ENCODE results near the gene SPAG9. TPM values are rescaled to one million over a fixed set of nuclear protein-coding genes. Genes with fewer than 3 reads are reported as not detected.

Gene SPAG9
- total and polyA plus RNA-seq, 2 of the 8 experiments (the other 6 are each of a cell fraction or from before 2014, with no cell fraction given) = 9.8 to 63.8 TPM

DNA sequence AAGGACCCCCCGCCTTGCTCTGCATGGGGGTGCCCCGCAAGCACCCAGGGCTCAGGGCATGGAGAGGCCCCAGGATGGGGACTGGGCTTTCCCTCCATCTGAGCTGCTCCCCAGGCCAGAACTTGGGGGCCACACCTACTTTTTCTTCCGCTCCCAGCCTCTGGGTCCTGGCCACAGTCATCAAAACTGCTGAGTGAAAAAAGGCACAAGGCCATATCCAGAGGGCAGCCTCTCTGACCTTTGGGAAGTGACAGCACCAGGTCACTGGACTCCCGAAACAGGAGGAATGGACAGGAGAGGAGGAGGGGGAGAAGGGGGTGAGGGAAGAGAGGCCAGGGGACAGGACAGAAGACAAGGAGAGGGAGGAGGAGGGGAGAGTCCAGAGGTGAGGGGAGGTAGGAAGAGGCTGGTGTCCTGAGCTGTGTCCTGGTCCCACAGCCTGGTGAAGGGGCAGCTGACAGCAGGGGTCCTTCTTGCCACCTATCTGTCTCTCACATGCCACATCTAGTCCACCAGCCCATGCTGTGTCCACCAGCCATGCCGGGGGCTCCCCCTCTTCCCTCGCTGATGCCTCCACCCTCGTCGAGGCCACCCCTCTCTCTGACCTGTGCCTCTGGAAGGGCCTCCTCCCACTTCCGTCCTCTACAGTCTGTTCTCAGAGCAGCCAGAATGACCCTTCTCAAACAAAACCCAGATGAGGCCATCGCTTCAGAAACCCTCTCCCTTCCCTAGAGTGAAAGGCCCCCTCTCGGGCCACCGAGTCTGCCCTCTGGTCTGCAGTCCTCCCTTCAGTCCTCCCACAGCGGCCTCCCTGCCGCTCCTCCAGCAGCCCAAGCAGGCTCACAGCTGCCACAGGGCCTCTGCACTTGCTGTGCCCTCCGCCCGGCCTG is 180.6 kb downstream of the SPAG9 start:
- H3K4ac ChIP-seq (replicated peaks; ENCODE audit: insufficient read length, low read depth, low read length) = no peak overlapping the region
- no peak overlapping the region for H3K9ac ChIP-seq (replicated peaks in 1 of 4; ENCODE audit: extremely low read depth in 1 of 4, low read depth in 3 of 4, low read length in 3 of 4)
- H2BK12ac ChIP-seq (ENCODE audit: low read depth, low read length) = peak overlapping the region; percentile 50; the same call in 1 of the 2 replicates
- no peak for FAIRE-seq
- ChIA-PET POLR2A (ENCODE audit: partially characterized antibody) (interaction anchor here (0.5 to 21.0 kb wide), 2 partner anchors 77 to 152 kb away, joined by 3 to 308 read pairs; partner anchors contain the start of gene TOB1), CTCF (ENCODE audit: partially characterized antibody) (interaction anchor here (0.6 to 21.7 kb wide), 6 partner anchors 10 to 157 kb away, joined by 3 to 735 read pairs (median 6); partner anchors contain the start of gene TOB1)
- no peak overlapping the region for H3K27ac ChIP-seq (ENCODE audit: low read depth, low read length)
- no peak overlapping the region for H4K91ac ChIP-seq (replicated peaks; ENCODE audit: insufficient read length, low read length)
- no peaks in the 10 kb centered on the region for H3K79me2 ChIP-seq (ENCODE audit: control insufficient read depth in 1 of 2, insufficient read depth in 2 of 2, low read length in 2 of 2)
- no peak overlapping the region for H3K4me2 ChIP-seq (ENCODE audit: insufficient read depth in 1 of 2, low read depth in 2 of 2, low read length in 2 of 2)
- H3K9me3 ChIP-seq (ENCODE audit: insufficient read depth in 2 of 2, low read depth in 1 of 2, low read length in 1 of 2) = no peaks in the 10 kb centered on the region
- H3K18ac ChIP-seq (ENCODE audit: extremely low read depth, low read length) = no peak overlapping the region
- H3K56ac ChIP-seq (replicated peaks; ENCODE audit: insufficient read length, low read depth, low read length) = no peak overlapping the region
- H3K4me1 ChIP-seq (replicated peaks in 1 of 4; ENCODE audit: control insufficient read depth in 3 of 4, insufficient read depth in 4 of 4, low read length in 3 of 4) = peaks cover 0 to 9% (median 8%) of the 10 kb centered on the region in 4 experiments; a peak in 5 of 7 replicates
- H2BK15ac ChIP-seq (ENCODE audit: low read length) = no peak overlapping the region
- no peak overlapping the region for H2BK5ac ChIP-seq (ENCODE audit: low read depth, low read length)
- H2BK120ac ChIP-seq (replicated peaks; ENCODE audit: low read depth, low read length) = no peak overlapping the region
- H3K36me3 ChIP-seq (ENCODE audit: control insufficient read depth in 2 of 4, insufficient read depth in 4 of 4, low read length in 3 of 4) = no peaks in the 10 kb centered on the region
- WGBS, 2 experiments (ENCODE audit: extremely low coverage in 1 of 2, insufficient coverage in 1 of 2, insufficient read length in 1 of 2, insufficient replicate concordance in 2 of 2, low coverage in 1 of 2, low lambda C conversion rate in 2 of 2, missing lambda C conversion rate in 1 of 2) = 81% methylated on average over 16 of the region's 16 CpGs; no CpG with 5 or more reads in 1 of the 2 experiments
- no peak overlapping the region for H2BK20ac ChIP-seq (ENCODE audit: low read length)
- H2AK5ac ChIP-seq (ENCODE audit: low read depth, low read length) = no peak overlapping the region; the same call in 1 of the 2 replicates
- H3K79me1 ChIP-seq (ENCODE audit: low read depth, low read length) = no peaks in the 10 kb centered on the region
- H4K20me1 ChIP-seq (replicated peaks in 1 of 2; ENCODE audit: control insufficient read depth in 1 of 2, insufficient read depth in 2 of 2, low read length in 2 of 2) = peaks cover 0 to 1% of the 10 kb centered on the region in 2 experiments
- H4K5ac ChIP-seq (ENCODE audit: insufficient read length, low read depth, low read length) = no peak overlapping the region
- no peak overlapping the region for H2AFZ ChIP-seq (ENCODE audit: low read length)
- H3K14ac ChIP-seq (ENCODE audit: insufficient read length) = no peak overlapping the region
- H3K27me3 ChIP-seq (replicated peaks in 1 of 4; ENCODE audit: control insufficient read depth in 3 of 4, extremely low read depth in 1 of 4, insufficient read depth in 3 of 4, low read length in 3 of 4) = peaks cover 0 to 6% (median 1%) of the 10 kb centered on the region in 4 experiments; a peak in 2 of 7 replicates
- no peak for DNase-seq (ENCODE audit: low read depth in 1 of 2, low spot score in 2 of 2)
- H4K8ac ChIP-seq (ENCODE audit: extremely low read depth, insufficient read depth, low read length) = no peak overlapping the region
- H3K4me3 ChIP-seq (ENCODE audit: extremely low read depth in 1 of 4, insufficient read depth in 2 of 4, low read depth in 3 of 4, low read length in 4 of 4) = no peak overlapping the region
- peaks cover 4% of the 10 kb centered on the region; the same call in 1 of the 2 replicates for H3K23me2 ChIP-seq (ENCODE audit: low read depth, low read length)
- no peak overlapping the region for H3K23ac ChIP-seq (ENCODE audit: insufficient read length)
- no peak for TF ChIP-seq TEAD4 (IDR thresholded peaks at IDR 0.05; ENCODE audit: low read depth, low read length)
- TF ChIP-seq, protein P1, sequence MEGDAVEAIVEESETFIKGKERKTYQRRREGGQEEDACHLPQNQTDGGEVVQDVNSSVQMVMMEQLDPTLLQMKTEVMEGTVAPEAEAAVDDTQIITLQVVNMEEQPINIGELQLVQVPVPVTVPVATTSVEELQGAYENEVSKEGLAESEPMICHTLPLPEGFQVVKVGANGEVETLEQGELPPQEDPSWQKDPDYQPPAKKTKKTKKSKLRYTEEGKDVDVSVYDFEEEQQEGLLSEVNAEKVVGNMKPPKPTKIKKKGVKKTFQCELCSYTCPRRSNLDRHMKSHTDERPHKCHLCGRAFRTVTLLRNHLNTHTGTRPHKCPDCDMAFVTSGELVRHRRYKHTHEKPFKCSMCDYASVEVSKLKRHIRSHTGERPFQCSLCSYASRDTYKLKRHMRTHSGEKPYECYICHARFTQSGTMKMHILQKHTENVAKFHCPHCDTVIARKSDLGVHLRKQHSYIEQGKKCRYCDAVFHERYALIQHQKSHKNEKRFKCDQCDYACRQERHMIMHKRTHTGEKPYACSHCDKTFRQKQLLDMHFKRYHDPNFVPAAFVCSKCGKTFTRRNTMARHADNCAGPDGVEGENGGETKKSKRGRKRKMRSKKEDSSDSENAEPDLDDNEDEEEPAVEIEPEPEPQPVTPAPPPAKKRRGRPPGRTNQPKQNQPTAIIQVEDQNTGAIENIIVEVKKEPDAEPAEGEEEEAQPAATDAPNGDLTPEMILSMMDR (IDR thresholded peaks at IDR 0.05; ENCODE audit: control extremely low read depth in 1 of 3, insufficient read depth in 1 of 3, low read depth in 1 of 3, low read length in 3 of 3) = no peak
- no peak for TF ChIP-seq HDAC6 (IDR thresholded peaks at IDR 0.05; ENCODE audit: low read depth, low read length)
- no peak for TF ChIP-seq HDAC2 (IDR thresholded peaks at IDR 0.05; ENCODE audit: borderline replicate concordance in 1 of 2, low read depth in 2 of 2, low read length in 2 of 2)
- no peak for TF ChIP-seq YY1 (IDR thresholded peaks at IDR 0.05; ENCODE audit: low read depth, low read length)
- no peak for TF ChIP-seq CHD2 (IDR thresholded peaks at IDR 0.05; ENCODE audit: low read length)
- no peak for TF ChIP-seq SUZ12 (IDR thresholded peaks at IDR 0.05; ENCODE audit: low read length)
- no peak for TF ChIP-seq JUN (IDR thresholded peaks at IDR 0.05; ENCODE audit: low read depth, low read length)

Data from H1 (cell line).